KMS-11 (cell line): ENCODE results near the gene KRT74.

Experiments used
- H2AFZ ChIP-seq: fragments of 200-600 bp; sonication (generic); 2 replicates; pipeline ENCODE4 v1.6.1; 2016; ENCODE audit warnings: antibody characterized with exemption, mixed run types, low read depth
- H3K27ac ChIP-seq: fragments of 200-600 bp; sonication (generic); 2 replicates; pipeline ENCODE4 v1.6.1; 2016; ENCODE audit warnings: mild to moderate bottlenecking, mixed run types
- H3K27me3 ChIP-seq: fragments of 200-600 bp; sonication (generic); 2 replicates; pipeline ENCODE4 v1.6.1; 2017; ENCODE audit warnings: mild to moderate bottlenecking, low read depth, mixed run types, moderate library complexity; ENCODE audit not compliant: insufficient read depth
- H3K36me3 ChIP-seq: fragments of 200-600 bp; sonication (generic); 2 replicates; pipeline ENCODE4 v1.6.1; 2017; ENCODE audit warnings: mild to moderate bottlenecking, mixed run types; ENCODE audit not compliant: insufficient read depth
- H3K4me1 ChIP-seq: fragments of 200-600 bp; sonication (generic); 2 replicates; pipeline ENCODE4 v1.6.1; 2016; ENCODE audit warnings: mild to moderate bottlenecking, low read depth, mixed run types; ENCODE audit not compliant: poor library complexity, severe bottlenecking
- H3K4me2 ChIP-seq: fragments of 200-600 bp; sonication (generic); 2 replicates; pipeline ENCODE4 v1.7.0; 2016; ENCODE audit warnings: mild to moderate bottlenecking, mixed run types
- H3K4me3 ChIP-seq: fragments of 200-600 bp; sonication (generic); IDR thresholded peaks from 2 replicates; pipeline ENCODE4 v1.6.1; 2017; ENCODE audit warnings: low read depth, low read length, mixed read lengths; ENCODE audit not compliant: insufficient read depth
- H3K79me2 ChIP-seq: fragments of 200-600 bp; sonication (generic); 2 replicates; pipeline ENCODE4 v1.6.1; 2016; ENCODE audit warnings: low read depth, mixed run types; ENCODE audit not compliant: insufficient read depth
- H3K9ac ChIP-seq: fragments of 200-600 bp; sonication (generic); 2 replicates; pipeline ENCODE4 v1.6.1; 2016; ENCODE audit warnings: mild to moderate bottlenecking, mixed run types
- H4K20me1 ChIP-seq: fragments of 200-600 bp; sonication (generic); 2 replicates; pipeline ENCODE4 v1.6.1; 2016; ENCODE audit warnings: mild to moderate bottlenecking, mixed run types; ENCODE audit not compliant: insufficient read depth
- TF ChIP-seq, protein P1 (sequence below): fragments of 200-600 bp; sonication (generic); conservative IDR thresholded peaks from 2 replicates; pipeline ENCODE4 v1.6.1; 2017; ENCODE audit warnings: low read depth, mild to moderate bottlenecking, antibody characterized with exemption, low read length, moderate library complexity, mixed read lengths

The KRT74 gene

GRCh38 chr12:52522346-52523011, 51.2 kb downstream of the KRT74 start:
- no peaks in the 10 kb centered on the region for H3K36me3 ChIP-seq
- H3K27ac ChIP-seq: no peak overlapping the region

DNA sequence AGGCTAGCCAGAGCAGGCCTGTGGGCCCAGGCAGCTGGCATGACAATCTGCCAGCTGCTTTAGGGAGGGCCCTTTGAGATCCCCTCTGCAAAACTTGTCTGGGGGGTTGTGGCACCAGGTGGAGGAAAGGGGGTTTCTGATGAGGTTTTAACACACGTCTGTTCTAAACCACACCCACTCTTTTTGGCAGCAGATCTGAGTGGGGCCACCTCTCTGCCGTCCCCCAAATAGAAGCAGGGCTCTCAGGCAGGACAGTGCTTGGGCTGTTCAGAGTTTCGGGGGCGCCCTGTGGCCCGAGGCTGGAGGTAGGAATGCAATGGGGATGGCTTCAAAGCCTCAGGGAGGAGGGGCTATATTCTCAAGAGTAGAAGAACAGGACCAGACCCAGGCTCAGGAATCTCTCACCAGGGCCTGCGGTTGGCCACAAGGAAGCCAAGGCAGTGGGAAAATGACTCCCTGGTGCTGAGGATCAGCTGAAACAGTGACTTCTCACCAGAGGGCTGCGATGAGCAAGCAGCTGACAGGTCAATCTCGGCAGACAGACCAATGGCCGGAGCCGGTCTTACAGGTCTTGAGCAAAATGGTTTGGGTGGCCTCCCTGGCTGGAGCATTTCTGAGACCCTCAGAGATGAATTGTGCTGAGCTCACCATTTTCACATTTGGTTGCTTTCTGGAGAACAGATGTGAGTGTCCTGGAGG, 51.9 kb downstream of the KRT74 start:
- no peak overlapping the region for H3K4me2 ChIP-seq
- H2AFZ ChIP-seq: no peak overlapping the region
- H3K27ac ChIP-seq: no peak overlapping the region

More at GRCh38 chr12:52522346-52523011, 51.2 kb downstream of the KRT74 start:
- Histone ChIP-seq H4K20me1 (no peaks in the 10 kb centered on the region), H3K9ac (no peak overlapping the region), H3K4me1 (no peaks in the 10 kb centered on the region), H2AFZ (no peak overlapping the region), H3K27me3 (peaks cover 23% of the 10 kb centered on the region; the same call in 1 of the 2 replicates), H3K79me2 (no peaks in the 10 kb centered on the region), H3K4me2 (no peak overlapping the region), H3K4me3 (no peak overlapping the region)
- TF ChIP-seq, protein P1, sequence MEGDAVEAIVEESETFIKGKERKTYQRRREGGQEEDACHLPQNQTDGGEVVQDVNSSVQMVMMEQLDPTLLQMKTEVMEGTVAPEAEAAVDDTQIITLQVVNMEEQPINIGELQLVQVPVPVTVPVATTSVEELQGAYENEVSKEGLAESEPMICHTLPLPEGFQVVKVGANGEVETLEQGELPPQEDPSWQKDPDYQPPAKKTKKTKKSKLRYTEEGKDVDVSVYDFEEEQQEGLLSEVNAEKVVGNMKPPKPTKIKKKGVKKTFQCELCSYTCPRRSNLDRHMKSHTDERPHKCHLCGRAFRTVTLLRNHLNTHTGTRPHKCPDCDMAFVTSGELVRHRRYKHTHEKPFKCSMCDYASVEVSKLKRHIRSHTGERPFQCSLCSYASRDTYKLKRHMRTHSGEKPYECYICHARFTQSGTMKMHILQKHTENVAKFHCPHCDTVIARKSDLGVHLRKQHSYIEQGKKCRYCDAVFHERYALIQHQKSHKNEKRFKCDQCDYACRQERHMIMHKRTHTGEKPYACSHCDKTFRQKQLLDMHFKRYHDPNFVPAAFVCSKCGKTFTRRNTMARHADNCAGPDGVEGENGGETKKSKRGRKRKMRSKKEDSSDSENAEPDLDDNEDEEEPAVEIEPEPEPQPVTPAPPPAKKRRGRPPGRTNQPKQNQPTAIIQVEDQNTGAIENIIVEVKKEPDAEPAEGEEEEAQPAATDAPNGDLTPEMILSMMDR: no peak

GRCh38 chr12:52521175-52521567, 52.5 kb downstream of the KRT74 start:
- H3K79me2 ChIP-seq: no peaks in the 10 kb centered on the region
- TF ChIP-seq, protein P1: no peak
- H3K27me3 ChIP-seq: peaks cover 20% of the 10 kb centered on the region; the same call in 1 of the 2 replicates
- H3K36me3 ChIP-seq: no peaks in the 10 kb centered on the region
- H4K20me1 ChIP-seq: no peaks in the 10 kb centered on the region
- H3K4me1 ChIP-seq: no peaks in the 10 kb centered on the region
- no peak overlapping the region for H3K27ac ChIP-seq
- no peak overlapping the region for H3K4me2 ChIP-seq
- no peak overlapping the region for H3K9ac ChIP-seq
- H3K4me3 ChIP-seq: no peak overlapping the region
- H2AFZ ChIP-seq: no peak overlapping the region

More for the DNA sequence above, 51.9 kb downstream of the KRT74 start:
- no peaks in the 10 kb centered on the region for H3K36me3 ChIP-seq
- H3K79me2 ChIP-seq: no peaks in the 10 kb centered on the region
- no peaks in the 10 kb centered on the region for H4K20me1 ChIP-seq
- no peak overlapping the region for H3K4me3 ChIP-seq
- peaks cover 23% of the 10 kb centered on the region; the same call in 1 of the 2 replicates for H3K27me3 ChIP-seq
- H3K9ac ChIP-seq: no peak overlapping the region
- no peaks in the 10 kb centered on the region for H3K4me1 ChIP-seq
- TF ChIP-seq, protein P1: no peak

DNA sequence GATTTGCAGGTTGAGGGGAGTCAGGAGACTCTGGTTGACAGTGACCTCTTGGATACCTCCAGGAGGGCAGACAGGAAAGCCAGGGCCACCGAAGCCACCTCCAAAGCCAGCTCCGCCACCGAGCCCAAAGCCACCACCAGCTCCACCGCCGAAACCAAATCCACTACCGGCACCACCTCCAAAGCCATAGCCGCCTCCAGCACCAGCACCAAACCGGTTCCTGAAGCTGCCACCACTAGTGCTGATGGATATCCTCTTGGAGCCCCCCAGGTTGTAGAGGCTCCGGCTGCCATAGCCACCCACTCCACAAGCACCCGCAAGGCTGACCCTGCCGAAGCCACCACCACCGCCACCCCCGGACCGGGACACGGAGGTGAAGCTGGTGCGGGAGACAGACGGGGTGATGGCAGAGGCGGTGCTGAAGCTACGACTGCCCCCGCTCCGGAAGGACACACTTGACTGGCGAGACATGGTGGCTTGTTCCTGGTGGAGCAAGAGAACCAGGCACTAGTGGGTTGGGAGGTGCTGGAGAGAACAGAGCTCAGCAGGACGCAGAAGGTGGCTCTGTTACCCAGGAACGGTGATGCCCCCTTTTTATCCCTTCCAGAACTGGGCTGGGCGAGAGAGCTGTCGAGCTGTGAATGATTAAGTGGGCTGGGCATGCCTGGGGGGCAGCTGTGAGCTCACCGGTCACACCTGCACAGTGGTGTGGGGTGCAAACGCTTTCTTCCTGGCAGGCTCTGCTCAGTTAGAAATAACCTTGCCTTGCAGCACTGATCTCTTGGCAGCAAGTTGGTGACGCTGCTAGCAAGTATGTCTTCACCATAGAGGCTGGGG, 53.6 kb downstream of the KRT74 start, which contains the start of gene KRT5:
Gene KRT5 (minus strand): TSS at position 569 of the 837 bp plus-strand sequence. CDS start 98 bp downstream, at position 471.
- H3K36me3 ChIP-seq: no peaks in the 10 kb centered on the region
- no peak within 1 kb of the TSS for H3K27ac ChIP-seq
- no peak within 1 kb of the TSS for H2AFZ ChIP-seq
- TF ChIP-seq, protein P1: no peak
- H3K4me2 ChIP-seq: no peak within 1 kb of the TSS
- H4K20me1 ChIP-seq: no peaks in the 10 kb centered on the region
- no peaks in the 10 kb centered on the region for H3K4me1 ChIP-seq
- no peak within 1 kb of the TSS for H3K9ac ChIP-seq
- H3K27me3 ChIP-seq: peaks cover 20% of the 10 kb centered on the region; the same call in 1 of the 2 replicates
- no peaks in the 10 kb centered on the region for H3K79me2 ChIP-seq
- H3K4me3 ChIP-seq: no peak within 1 kb of the TSS
